ENCODE data around the gene ADGRG3. TPM values are rescaled to one million over a fixed set of nuclear protein-coding genes. Genes with fewer than 3 reads are reported as not detected.
A peak's percentile ranks its signal among the peaks of the same experiment; 100 is the strongest.
"Not testable (repeated sequence)": the region's sequence is repeated elsewhere in the genome, so short reads cannot be mapped to it uniquely, and the experiment has no call there.

The ADGRG3 gene
- total RNA-seq, 1 donor from 2014 or later, result 2.5 TPM

DNA sequence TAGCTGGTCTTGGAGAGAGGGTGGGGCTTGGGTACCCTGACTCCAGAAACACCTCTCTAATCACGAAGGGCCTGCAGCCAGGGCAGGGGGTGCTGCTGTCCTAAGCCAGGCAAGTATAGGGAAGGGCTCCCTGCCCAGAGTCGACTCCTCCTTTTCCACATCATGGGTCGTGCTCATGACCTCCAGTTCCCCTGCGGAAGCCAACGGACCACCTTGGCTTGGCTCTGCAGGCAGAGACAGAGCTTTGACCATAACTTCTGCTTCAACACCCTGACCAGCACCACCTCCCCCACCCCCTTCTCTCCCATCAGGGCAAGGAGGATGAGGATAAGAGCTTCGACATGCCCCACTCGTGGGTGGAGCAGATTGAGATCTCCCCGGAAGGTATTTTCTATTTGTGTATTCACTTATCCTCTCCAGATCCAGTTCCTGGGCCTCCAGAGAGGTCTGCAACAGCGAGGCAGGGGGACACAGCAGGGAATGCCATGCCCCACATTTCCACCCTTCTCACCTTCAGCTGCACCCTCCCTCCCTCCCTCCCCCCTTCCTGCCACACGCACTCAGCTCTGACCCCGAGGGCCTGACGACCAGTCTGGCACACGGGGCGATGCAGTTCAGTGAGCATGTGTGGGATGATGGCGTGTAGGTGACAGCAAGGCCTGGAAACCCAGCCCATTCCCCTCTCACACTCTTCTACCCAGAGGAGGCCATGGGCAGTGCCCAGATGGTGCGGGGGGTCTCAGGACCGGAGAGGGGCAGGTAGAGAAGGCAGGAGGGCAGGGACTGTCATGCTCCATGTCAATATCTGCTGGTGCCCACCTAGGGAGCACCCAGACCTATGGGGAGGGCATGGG lies 53.5 kb downstream of the ADGRG3 start:
- no peak for DNase-seq

DNA sequence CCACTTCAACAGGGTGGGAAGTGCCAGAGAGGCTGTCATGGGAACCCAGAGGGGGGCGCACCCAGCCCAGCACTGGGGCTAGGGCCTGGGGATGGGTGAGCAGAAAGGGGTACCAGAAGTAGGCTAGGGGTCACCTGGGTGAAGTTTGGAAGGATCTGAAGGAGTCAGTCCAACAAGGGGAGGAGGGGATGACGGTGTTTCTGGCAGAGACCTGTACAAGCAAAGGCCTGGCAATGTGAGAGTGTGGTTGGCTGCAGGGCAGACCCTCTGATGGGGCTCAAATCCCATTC lies 54.0 kb downstream of the ADGRG3 start:
- DNase-seq, result no peak

DNA sequence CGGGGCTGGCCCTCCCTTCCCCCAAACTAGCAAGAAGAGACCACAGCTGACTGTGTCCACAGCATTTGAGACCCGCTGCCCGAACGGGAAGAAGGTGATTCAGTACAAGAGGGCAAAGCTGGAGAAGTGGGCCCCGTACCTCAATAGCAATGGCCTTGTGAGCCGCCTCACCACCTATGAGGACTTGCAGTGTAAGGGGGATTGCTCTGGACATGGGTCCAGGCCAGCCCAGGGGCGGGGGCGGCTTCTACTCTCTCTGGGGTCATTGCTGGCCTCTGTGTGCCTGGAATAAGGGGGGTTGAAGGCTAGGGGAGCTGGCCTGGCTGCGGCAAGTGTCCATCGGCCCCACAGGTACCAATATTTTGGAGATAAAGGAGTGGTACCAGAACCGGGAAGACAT lies 54.5 kb downstream of the ADGRG3 start:
- DNase-seq, result no peak

DNA sequence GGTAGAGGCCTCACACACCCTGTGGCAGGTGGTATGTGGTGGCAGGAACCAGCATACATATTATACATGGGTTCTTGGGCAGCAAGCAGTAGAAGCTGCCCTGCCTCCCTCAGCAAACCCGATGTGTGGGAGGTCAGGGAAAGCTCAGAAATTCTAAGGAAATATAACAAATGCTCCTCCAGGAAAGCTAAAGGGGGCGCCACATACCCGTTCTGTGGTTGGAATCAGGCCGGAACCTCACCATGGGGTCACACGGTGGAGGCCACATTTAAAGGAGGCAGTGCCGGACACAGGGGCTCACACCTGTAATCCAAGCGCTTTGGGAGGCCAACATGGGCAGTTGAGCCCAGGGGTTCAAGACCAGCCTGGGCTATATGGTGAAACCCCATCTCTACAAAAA lies 55.1 kb downstream of the ADGRG3 start:
- DNase-seq, result no peak

DNA sequence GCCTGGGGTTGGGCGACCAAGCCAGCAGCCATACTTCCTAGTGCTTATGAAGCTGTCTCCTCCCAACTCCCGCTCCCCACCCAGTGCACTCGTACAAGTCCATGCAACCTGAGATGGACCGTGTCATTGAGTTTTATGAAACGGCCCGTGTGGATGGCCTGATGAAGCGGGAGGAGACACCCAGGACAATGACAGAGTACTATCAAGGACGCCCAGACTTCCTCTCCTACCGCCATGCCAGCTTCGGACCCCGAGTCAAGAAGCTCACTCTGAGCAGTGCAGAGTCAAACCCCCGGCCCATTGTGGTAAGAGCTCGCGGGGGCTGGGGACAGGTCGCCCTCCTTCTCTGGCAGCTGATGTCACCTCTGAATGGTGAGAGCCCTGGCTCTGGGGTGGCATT lies 56.4 kb downstream of the ADGRG3 start:
- DNase-seq, result no peak

DNA sequence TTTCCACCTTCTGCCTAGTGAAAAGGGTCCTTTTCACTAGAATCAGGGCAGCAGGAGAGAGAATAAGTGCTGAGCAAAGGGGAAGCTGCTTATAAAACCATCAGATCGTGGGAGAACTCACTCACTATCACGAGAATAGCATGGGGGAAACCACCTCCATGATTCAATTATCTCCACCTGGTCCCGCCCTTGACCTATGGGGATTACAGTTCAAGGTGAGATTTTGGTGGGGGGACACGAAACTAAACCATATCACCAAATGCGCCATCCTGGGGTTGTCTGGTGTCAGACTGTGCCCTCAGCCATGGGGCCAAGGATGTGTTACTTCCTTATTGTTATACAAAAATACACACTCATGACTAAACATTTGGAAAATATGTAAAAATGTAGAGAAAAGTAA lies 57.0 kb downstream of the ADGRG3 start:
- DNase-seq, result no peak

DNA sequence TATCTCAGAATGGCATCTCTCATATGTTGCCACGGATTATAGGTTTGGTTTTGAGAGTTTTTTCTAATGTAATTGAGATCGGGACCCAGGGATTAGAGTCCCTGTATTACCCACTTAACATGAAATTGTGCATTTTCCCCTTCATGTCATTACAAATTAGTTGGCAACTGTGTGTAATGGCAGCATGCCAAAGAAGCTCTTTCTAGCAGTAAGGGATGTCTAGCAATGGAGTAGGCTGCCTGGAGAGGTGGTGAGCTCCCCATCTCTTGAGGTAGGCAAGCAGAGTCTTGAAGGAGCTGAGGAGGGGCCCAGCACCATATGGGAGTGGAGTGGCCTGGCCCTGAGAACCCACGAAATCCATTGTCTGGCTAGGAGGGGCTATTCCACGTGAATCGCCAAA lies 57.4 kb downstream of the ADGRG3 start:
- DNase-seq, result no peak

DNA sequence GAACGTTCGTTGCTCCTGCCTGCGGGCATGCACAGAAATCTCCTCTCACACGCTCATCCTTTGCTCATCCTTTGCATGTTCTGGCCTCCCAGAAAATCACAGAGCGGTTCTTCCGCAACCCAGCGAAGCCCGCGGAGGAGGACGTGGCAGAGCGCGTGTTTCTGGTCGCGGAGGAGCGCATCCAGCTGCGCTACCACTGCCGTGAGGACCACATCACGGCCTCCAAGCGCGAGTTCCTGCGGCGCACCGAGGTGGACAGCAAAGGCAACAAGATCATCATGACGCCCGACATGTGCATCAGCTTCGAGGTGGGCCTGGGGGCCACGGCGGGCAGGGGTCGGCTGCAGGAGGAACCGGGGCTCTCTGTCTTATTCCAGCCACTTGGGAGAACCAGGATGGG lies 57.9 kb downstream of the ADGRG3 start:
- DNase-seq, result no peak

DNA sequence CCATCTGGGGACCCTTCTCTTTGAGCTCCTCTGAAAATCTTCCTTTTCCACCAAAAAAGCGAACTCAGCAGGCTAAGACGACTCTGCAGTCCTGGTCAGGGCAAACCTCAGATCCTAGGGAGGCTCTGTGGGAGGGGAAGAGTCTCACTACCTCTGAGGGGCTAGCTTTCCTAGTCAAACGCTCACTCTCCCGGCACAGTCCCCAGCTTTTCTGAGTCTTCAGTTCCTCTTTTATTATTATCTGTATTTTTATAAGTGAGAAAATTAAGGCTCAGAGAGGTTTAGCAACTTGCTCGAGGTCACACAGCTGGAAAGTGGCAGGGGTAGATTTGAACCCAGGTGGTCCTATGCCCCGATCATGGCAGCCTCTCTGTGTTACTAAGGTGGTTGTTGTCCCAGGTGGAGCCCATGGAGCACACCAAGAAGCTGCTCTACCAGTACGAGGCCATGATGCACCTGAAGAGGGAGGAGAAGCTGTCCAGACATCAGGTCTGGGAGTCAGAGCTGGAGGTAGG lies 58.4 kb downstream of the ADGRG3 start:
- no peak for DNase-seq

DNA sequence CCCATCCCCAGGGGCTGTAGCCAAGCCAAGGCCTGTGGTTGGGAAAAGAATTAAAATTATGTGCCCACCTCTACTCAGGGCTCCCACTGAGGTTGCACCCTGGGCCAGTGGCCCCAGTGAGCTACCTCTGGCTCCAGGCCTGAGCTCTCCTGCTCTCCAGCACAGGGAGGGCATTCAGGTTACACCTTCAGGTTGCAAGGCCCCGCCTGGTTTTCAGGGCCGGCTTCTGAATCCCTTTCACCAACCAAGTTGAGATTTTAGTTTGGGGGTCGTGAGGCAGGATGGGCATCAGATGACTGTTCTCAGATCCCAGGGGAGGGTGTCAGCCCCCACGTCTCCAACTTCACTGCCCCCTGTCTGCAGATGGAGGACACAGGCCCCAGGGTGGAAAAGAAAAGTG lies 59.5 kb downstream of the ADGRG3 start:
- DNase-seq, result no peak

DNA sequence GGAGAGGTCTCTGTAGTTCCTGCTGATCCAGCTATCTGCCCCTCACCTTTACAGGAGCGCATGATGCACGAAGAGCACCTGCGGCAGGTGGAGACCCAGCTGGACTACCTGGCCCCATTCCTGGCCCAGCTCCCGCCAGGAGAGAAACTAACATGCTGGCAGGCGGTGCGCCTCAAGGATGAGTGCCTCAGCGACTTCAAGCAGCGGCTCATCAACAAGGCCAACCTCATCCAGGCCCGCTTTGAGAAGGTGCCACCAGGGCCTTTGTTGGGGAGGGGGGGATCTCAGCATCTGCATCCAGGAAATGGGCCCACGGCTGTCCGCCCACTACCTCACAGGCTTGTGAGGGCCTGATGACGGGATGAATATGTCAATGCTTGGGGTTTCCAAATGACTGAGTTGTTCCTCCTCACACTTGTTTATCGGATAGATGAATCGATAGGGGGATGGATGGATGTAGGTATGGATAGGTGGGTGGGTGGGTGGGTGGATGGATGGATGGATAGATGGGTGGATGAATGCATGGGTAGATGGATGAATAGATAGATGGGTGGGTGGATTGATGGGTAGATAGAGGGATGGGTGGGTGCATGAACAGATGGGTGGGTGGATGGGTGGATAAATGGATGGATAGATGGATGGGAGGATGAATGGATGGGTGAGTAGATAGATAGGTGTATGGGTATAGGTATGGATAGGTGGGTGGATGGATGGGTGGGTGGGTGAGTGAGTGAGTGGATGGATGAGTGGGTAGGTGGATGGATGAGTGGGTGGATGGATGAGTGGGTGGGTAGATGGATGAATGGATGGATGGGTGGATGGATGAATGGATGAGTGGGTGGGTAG lies 60.5 kb downstream of the ADGRG3 start:
- no peak for DNase-seq

DNA sequence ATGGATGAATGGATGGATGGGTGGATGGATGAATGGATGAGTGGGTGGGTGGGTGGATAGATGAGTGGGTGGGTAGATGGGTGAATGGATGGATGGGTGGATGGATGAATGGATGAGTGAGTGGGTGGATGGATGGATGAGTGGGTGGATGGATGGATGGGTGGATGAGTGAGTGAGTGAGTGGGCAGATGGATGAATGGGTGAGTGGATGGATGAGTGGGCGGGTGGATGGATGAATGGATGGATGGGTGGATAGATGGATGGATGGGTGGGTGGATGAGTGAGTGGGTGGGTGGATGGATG lies 61.0 kb downstream of the ADGRG3 start:
- DNase-seq, result no peak

DNA sequence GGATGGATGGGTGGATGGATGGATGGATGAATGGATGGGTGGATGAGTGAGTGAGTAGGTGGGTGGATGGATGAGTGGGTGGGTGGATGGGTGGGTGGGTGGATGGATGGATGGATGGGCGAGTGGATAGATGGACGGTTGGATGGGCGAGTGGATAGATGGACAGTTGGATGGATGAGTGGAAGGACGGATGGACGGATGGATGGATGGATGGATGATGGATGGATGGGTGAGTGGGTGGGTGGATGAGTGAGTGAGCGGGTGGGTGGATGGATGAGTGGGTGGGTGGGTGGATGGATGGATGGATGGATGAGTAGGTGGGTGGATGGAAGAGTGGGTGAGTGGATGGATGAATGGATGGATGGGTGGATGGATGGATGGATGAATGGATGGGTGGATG lies 61.7 kb downstream of the ADGRG3 start:
- not testable (repeated sequence) for DNase-seq

DNA sequence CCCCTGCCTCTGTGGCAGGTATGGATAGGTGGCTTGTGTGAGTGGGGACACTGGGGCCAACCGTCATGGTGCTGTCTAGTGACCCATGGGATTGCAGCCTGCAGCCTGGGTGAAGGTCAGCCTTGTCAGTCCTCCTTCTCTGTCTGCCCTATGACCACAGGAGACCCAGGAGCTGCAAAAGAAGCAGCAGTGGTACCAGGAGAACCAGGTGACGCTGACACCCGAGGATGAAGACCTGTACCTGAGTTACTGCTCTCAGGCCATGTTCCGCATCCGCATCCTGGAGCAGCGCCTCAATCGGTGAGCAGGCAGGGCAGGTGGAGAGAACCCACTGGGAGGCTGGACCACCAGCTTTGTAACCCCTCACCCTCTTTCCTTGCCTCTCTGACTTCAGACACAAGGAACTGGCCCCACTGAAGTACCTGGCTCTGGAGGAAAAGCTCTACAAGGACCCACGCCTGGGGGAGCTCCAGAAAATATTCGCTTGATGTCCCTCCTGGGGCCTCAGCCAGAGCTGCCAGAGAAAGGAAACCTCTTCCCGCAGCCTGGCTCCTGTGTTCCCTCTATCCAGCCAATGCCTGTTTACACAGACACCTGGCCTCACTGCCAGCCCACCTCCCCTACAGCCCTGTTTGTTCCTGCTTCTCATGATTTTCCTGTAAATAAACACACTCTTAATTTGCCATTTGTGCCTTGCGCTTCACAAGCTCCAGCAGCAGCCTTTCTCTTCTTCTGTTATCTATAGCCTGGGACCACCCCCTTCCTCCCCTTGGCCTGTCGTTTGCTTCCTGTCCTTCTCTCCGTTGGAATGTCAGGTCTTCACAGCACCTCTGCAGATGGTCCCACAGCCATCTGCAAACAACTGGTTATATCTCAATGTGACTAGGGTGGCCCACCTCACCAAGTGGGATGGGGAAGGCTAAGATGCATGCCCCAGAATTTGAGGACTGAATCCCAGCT lies 62.9 kb downstream of the ADGRG3 start:
- DNase-seq, result no peak

DNA sequence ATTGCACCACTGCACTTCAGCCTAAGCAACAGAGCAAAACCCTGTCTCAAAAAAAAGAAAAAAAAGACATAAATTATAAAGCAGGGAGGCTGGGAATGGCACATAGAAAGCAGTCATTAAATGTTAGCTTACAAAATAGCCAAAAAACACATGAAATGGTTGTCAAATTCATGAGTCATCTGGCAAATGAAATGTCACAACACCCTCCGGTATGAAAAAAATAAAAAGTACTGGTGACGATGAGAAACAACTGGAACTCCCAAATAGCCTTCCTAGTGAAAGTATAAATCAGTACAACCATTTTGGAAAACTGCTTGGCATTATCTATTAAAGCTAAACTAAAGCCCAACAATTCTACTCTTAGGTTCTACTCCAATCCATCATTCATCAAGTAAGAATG lies 63.9 kb downstream of the ADGRG3 start:
- no peak for DNase-seq

DNA sequence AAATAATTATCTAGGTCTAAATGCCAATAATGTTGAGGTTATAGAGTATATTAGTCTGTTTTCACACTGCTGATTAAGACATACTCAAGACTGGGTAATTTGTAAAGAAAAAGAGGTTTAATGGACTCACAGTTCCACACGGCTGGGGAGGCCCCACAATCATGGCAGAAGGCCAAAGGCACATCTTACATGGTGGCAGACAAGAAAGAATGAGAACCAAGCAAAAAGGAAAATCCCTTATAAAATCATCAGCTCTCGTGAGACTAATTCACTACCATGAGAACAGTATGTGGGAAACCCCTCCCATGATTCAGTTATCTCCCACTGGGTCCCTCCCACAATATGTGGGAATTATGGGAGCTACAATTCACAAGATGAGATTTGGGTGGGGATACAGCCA lies 64.6 kb downstream of the ADGRG3 start:
- DNase-seq, result no peak

DNA sequence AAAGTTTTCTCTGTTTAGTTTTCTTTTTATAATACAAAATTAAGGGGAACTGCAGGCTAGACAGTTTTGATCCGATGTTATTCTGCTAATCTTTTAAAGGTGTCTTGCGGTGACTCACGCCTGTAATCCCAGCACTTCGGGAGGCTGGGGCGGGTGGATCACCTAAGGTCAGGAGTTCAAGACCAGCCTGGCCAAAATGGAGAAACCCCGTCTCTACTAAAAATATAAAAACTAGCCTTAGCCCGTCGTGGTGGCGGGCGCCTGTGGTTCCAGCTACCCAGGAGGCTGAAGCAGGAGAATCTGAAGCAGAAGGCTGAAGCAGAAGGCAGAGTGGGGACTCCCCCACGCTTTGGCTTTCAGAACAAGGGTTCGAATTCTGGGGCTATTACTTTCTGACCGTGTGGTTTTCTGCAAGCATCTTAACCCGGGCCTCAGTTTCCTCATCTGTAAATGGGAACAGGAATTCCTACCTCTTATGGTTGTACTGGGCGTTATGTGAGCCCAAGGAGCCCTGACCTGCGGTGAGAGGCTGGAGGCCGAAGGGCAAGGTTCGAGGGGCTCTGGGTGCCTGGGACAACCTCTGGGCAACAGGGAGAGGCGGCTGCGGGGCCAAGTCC lies 66.3 kb downstream of the ADGRG3 start:
- DNase-seq, result no peak

DNA sequence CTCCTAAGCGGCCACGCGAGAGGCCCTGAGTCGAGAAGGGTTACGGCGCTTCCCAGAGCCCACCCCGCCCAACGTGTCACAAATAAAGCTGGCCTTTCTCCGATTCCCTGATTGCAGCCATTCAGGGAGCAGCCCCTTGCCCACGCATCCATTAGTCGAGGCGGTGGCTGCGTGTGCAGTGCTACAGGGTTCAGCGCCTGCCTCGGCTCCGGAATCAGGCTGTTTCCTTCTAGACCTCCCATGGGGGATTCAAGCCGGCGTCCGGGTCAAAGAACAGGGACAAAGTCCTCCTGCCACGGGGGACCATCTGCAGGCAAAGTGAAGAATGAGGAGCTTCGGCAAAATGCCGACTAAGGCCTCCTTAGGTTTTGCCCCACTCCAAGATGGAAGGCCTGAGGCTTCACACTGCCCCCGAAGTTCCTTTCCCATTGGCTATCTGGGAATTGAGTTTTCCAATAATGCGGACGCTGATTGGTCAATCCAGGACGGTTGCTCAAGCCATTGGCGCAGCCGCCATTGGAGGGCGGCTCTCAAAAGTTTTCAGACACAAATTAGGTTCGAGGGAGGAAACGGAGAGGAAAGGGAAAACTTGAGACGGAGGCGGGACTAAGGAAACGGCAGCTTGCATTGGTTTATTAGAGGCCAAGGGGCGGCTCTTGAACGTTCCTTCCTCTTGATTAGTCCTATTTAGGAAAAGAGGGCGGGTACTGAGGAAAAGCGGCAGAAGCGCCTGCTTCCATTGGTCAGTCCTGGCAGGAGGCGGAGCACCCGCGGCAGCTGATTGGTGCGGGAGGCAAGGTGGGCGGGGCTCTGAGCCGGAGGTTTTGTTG lies 67.0 kb downstream of the ADGRG3 start:
- DNase-seq, result peak; percentile 100

DNA sequence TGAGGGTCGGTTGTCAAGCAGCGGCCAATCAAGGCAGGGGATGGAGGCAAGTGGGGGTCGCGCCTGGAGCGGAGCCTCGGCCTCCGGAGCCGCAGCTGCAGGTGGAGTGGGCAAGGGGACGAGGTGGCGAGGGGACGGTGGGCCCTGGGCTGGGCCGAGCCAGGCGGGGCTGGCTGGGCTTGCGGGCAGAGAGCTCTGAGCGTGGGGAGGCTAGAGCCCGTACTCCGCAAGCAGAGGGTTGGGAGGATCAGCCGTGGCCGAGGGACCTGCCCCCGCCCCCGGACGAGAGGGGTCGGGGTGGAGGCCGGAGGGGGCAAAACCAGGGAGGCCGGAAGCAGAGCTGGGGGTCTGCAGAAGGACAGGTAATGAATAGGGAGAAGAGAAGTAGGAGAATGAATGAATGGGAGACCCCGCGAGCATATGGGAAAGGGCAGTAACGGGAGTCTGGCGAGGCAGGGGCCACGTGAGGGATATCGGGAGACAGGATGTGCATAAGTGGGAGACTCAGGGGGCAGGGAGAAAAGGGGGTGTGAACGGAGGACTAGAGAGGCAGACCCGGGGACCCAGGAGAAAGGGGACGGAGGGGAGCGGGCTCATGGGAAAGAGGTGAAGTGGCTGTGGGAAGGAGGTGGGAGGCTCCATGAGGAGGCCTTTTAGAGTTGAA lies 67.8 kb downstream of the ADGRG3 start, which contains the start of gene KATNB1:
KATNB1 (plus strand) TSS at position 16 of the 664 bp plus-strand sequence. CDS start 1,474 bp downstream, outside the sequence.
- no peak for DNase-seq
